GM21737 (cell line): ENCODE results near the gene NT5C2.
"Not testable (repeated sequence)": the region's sequence is repeated elsewhere in the genome, so short reads cannot be mapped to it uniquely, and the experiment has no call there.

ENCODE experiments used
- ATAC-seq: cut with Tn5 transposase; IDR thresholded peaks from one replicate; pipeline ENCODE4 v1.9.1; 2021; ENCODE audit warnings: mild to moderate bottlenecking, moderate library complexity; ENCODE audit not compliant: unreplicated experiment

The NT5C2 gene

GRCh38 chr10:103095005-103095404, 98.1 kb downstream of the NT5C2 start:
- no peak for ATAC-seq

DNA sequence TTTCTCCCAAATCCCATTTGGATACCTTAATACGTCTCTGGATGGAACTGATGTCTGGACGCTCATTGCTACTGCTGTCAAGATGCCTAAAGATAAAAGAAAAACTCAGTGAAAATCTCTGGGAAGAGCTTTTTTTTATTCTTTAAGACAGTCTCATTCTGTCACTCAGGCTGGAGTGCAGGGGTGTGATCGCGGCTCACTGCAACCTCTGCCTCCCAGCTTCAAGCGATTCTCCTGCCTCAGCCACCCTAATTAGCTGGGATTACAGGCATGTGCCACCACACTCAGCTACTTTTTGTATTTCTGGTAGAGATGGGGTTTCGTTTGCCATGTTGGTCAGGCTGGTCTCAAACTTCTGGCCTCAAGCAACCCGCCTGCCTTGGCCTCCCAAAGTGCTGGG, 102.2 kb downstream of the NT5C2 start:
- ATAC-seq: no peak

- ATAC-seq: no peak
These were observed 103.6 kb downstream of the NT5C2 start for GRCh38 chr10:103089493-103089892.

DNA sequence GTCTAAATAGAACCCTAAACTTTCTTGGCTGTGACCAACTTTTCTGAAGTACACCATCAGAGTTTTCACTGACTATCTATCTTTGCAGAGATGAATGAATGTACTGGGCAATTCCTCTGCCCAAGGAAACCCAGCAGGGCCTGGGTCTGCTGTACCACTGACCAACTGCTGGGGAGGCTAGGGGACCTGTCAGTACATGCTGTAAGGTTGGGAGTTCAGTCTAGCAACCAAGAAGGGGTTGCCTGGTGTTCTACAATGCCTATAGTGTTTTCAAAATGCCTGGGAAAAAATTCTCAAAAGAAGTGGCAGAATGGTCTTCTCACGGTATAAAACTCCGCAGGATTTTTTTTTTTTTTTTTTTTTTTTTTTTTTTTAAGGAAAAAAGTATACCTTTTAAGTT, 106.3 kb downstream of the NT5C2 start:
- no peak for ATAC-seq

DNA sequence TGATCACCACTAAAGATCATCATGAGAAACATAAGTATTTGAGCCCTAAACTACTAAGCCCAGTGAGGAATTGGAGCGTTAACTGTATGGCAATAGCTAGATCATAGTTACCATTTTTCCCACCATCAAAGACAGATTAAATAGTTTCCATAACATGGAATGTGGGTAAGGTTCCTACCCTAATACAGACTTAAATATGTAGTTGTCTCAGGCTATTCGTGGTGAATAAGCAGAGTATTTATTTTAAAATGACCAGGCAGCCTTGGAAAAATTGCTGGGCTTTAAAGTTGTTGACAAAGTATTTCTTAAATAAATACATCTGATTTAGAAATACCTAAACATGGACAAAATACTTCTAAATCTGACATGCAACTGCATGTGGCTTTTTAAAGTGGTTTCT, 106.8 kb downstream of the NT5C2 start:
- ATAC-seq: no peak

DNA sequence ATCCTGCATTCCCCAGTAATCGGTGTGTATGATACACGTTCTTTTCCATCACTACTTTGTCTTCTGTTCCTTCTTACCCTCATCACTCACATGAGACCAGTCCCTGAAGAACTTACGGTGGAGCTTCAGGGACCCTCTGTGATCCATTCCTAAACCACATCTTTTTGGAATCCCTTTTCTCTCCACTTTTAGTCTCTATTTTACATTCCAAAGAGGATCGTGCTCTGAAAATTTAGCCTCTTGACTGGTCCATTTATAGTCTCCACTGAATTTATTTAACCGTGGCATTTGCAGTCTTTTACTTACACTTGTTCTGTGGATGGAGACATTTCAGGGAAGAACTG, 109.1 kb downstream of the NT5C2 start:
- no peak for ATAC-seq

- no peak for ATAC-seq
These were observed 109.7 kb downstream of the NT5C2 start for GRCh38 chr10:103083266-103083976.

DNA sequence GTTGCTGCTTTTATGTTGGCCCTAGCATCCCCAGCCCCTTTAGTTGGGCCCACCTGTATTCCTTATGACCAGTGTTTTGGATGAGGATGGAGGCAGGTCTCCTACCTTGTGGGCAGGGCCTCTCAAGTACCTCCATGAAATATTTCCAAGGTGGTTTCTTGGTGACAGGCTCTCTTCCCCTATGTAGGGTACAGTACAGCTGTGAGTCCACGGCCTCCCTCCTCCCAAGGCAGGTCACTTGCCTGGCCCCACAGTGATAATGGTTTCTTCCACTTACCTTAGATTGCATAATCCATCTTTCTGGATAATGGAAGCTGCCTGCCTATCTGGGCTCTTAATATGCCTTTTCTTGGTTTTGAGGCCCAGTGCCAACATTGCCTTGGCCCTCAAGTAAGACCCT, 110.4 kb downstream of the NT5C2 start:
- no peak for ATAC-seq

DNA sequence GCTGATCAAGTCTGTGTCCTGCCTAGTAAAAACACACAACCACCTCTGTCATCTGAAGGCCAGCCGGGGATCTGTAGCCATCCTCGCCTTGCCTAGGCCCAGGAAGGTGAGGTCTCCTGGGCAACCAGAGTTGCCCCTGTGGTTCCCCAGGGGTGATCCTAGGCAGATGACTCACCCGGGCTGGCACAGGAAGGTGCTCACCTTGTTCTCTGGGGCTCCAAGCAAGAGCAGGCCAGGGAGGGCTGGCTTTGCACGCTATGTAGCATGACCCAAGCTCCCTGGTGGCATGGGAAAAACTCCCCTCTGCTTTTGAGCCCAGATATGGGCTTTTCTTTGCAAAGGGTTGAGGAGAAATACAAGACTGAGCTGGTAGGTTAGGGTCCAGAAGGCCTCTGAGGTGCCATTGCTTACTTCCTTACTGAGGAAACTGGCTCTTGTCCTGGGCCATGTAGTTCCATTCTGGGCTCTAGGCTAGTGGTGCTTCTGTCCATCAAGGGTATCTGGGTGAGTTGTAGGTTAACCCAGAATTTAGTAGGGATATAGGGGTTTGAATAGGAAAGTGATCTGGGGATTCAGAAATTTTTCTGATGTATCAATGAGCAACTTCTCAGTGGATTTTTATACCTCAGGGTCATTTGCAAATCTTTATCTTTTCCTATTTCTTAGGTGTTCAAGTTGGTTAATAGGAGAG, 112.0 kb downstream of the NT5C2 start:
- no peak for ATAC-seq

- ATAC-seq: no peak
These were observed 113.1 kb downstream of the NT5C2 start for GRCh38 chr10:103079946-103080345.

GRCh38 chr10:103079100-103079499, 114.0 kb downstream of the NT5C2 start:
- ATAC-seq: no peak

GRCh38 chr10:103078676-103079075, 114.4 kb downstream of the NT5C2 start:
- ATAC-seq: no peak

DNA sequence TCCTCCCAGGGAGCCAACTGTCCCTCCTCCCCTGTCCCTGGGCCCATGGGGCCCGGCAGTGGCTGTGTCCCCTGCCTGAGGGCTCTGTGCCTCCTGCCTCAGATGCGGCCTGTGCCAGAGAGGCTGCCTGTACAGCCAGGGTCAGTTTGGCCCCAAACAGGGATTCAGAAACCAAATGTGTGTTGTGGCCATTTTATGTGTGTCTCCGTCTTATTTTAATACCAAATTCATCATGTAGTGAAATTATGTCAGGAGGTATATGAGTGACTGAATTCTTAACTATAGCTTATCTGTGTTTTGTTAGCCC, 114.8 kb downstream of the NT5C2 start:
- no peak for ATAC-seq

GRCh38 chr10:103077491-103078308, 115.4 kb downstream of the NT5C2 start:
- no peak for ATAC-seq

GRCh38 chr10:103077020-103077419, 116.1 kb downstream of the NT5C2 start:
- no peak for ATAC-seq

DNA sequence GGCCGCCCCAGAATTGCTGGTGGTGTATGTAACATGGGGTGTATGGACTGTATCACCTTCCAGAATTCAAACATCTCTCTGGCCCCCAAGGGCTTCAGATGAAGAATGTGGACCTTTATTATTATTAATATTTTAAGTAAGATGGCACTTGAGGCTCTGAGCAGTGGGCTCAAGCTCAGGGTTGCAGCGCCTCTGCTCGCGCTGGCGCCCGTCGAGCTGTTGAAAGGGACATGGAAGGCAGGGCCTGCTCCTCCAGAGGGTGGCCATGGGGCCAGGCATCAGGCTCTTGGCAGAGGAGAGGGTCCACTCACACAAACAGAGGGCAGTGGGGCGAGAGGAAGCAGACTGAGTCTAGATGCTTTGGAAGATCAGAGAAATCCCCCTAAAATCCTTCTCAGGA, 120.2 kb downstream of the NT5C2 start:
- no peak for ATAC-seq

GRCh38 chr10:103072276-103072675, 120.8 kb downstream of the NT5C2 start:
- no peak for ATAC-seq

GRCh38 chr10:103069453-103070331, 123.4 kb downstream of the NT5C2 start:
- peak; percentile 62 for ATAC-seq

GRCh38 chr10:103067956-103068355, 125.1 kb downstream of the NT5C2 start:
- no peak for ATAC-seq

DNA sequence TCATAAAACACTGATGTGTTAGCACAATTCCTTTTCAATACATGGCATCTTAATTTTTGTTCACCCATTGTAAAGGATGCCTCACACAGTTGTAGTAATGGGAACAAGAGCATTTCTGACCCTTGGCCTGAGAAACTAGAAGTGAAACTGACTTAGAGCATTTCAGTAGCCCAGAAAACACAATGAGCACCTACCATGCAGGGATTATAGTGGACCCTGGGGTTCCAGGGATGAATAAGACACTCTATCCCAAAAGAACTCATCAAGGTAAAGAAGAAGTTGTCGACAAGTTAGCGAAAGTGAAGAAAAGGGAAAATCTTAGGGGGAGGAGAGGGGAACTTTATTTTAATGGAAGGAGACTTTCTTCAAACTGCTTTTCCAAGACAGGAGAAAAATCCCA, 125.6 kb downstream of the NT5C2 start:
- ATAC-seq: no peak

GRCh38 chr10:103067099-103067477, 126.0 kb downstream of the NT5C2 start:
- not testable (repeated sequence) for ATAC-seq
